PFSK-1 (cell line): ENCODE measurements around the gene NR1I3.

ENCODE experiments used
- FOXP2 ChIP-seq: optimal IDR thresholded peaks from 2 replicates; pipeline ENCODE3; 2011; ENCODE audit warnings: borderline replicate concordance, control low read depth, inconsistent platforms; ENCODE audit not compliant: insufficient read depth; ENCODE audit errors: extremely low read length, extremely low read depth
- POLR2AphosphoS5 ChIP-seq: IDR thresholded peaks from 2 replicates; pipeline ENCODE4 v1.6.1; 2012; ENCODE audit warnings: low read depth, mild to moderate bottlenecking, control low read depth, low read length, moderate library complexity
- TAF1 ChIP-seq: IDR thresholded peaks from 2 replicates; pipeline ENCODE4 v1.6.1; 2012; ENCODE audit warnings: low read length, control low read depth, borderline replicate concordance; ENCODE audit not compliant: insufficient read depth

DNA sequence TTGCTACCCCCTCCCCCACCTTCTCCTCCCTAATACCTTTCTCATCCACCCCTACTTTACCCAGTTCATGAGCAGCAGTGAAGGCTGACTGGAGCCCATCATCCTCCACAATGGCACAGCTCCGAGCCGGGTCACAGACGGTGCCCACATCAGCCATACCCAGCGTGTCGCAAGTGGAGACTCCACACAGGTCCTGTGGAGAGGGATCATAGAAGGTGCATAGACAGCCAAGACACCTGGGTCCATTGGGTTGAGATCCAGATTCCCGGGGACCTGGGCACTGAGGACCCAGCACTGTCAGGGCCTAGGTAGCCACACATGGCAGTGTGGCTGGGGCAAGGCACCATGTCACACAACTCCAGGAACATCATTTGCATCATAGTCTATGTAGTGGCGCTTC is 41.9 kb downstream of the NR1I3 start:
- TF ChIP-seq POLR2AphosphoS5 (no peak), TAF1 (no peak), FOXP2 (no peak)
